Choroid plexus epithelial cell (primary cell): Measurements from ENCODE around the gene SORCS1.

Source experiments
- DNase-seq: peaks from one replicate; pipeline ENCODE4 v3.0.0-alpha.2; 2010; ENCODE audit warnings: low read depth
- H3K4me3 ChIP-seq: 2 replicates; pipeline ENCODE4 v1.5.1; 2011; ENCODE audit warnings: low read depth, mild to moderate bottlenecking, control low read depth, low read length, moderate library complexity
- TF ChIP-seq, protein P1 (sequence below): conservative IDR thresholded peaks from 2 replicates; pipeline ENCODE4 v1.5.1; 2011; ENCODE audit warnings: low read depth, mild to moderate bottlenecking, control low read depth, inconsistent platforms, low read length, moderate library complexity

Gene SORCS1

DNA sequence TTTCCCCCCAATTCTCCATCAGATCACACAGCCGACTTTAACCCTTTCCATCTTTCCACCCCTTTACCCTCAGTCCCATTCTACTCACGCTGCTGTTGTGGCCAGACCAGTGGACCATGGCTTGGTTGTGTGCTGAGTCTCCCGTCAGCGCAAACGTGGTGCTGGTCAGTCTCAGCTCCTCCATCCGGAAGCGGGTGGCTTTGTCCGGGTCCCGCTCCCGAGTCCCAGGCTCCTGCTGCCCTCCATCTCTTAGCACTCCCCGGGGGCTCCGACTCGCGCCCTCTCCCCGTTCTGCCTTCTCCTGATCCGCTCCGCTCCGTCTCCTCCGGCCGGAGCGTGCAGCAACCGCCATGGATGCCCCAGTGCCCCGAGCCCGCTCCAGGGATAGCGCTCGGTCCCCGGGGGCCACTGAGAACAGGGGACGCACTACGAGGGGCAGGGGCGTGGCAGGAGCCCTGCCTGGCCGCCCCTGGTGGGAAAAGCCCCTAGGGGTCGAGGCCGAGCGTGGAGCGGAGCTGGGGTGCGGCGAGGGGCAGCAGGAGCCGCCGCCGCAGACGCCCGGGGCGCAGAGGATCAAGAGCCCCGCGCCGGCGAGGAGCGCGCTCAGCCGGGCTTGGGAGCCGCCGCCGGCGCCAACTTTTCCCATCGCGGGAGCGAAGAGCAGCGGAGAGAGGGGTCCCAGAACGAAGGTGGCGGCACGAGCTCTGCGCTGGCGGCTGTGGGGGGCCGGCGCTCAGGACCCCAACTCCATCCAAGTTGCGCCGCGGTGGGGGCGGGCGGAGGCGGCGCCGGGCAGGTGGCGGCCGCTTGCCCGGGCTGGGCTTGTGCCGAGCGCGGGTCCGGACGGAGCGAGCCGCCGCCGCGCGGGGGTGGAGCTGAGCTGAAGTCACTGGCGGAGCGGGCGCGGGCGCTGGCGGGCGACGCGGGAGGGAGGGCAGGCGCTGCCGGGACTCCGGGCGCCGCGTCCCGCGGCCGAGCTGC, at the start of gene SORCS1:
TSS of gene SORCS1 (minus strand) at position 826 of the 981 bp plus-strand sequence.
- TF ChIP-seq, protein P1, sequence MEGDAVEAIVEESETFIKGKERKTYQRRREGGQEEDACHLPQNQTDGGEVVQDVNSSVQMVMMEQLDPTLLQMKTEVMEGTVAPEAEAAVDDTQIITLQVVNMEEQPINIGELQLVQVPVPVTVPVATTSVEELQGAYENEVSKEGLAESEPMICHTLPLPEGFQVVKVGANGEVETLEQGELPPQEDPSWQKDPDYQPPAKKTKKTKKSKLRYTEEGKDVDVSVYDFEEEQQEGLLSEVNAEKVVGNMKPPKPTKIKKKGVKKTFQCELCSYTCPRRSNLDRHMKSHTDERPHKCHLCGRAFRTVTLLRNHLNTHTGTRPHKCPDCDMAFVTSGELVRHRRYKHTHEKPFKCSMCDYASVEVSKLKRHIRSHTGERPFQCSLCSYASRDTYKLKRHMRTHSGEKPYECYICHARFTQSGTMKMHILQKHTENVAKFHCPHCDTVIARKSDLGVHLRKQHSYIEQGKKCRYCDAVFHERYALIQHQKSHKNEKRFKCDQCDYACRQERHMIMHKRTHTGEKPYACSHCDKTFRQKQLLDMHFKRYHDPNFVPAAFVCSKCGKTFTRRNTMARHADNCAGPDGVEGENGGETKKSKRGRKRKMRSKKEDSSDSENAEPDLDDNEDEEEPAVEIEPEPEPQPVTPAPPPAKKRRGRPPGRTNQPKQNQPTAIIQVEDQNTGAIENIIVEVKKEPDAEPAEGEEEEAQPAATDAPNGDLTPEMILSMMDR, result no peak
- no peak for DNase-seq
- no peak within 1 kb of the TSS for H3K4me3 ChIP-seq

DNA sequence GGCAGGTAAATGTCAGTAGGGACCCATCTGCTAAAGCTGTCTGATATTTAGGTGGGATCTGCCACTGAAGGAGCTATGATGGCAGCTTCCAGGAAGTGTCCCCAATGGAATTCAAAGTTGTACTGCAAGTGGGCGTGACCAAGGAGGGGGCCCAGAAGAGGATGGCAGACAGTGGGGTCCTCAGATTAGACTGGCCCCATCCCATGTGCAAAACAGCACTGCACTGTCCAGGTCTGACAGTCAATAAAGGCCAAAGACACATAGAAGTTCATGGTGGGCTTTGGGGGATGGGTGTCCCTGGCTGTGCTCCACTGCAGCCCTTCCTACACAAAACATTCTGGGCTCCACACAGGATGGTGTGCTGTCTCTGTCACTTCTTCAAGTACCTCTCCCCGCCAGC, 49.8 kb upstream of the SORCS1 start:
- H3K4me3 ChIP-seq, result no peak overlapping the region
- TF ChIP-seq, protein P1, result no peak
- no peak for DNase-seq

DNA sequence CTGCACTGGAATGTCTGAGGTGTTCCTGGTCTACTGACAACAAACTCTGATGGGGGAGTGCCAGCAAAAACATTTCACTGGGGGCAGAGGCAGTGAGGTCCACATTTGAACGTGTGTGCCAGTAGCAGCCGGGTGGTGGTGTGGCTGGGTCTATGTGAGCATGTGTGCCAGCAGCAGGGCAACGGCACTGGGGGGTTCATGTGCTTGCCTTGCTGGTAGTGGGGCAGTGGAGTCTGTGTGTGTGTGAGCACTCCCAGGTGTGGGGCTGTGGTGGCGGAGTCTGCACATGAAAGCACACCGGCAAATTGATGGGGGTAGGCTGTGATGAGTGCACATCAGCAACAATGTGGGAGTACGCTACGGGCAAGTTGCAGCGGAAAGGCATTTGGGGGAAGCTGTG, 49.4 kb upstream of the SORCS1 start:
- H3K4me3 ChIP-seq, result no peak overlapping the region
- TF ChIP-seq, protein P1, result no peak
- no peak for DNase-seq

DNA sequence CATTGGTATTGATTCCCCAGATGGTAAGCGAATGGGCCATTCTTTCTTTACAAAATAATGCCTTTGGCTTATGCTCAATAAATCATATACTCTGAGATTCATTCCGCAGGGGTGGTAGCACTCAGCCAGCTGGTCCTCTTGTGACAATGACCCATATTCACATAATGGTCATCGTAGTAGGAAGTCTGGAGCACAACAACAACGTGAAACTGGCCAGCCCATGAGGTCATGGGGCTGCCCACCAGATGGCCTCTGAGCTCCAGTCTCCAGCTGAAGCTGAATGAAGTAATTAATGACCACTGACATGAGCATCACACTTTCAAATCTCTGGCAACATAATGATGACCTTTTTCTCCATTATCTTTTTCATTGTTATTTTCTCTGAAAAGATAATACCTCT, 42.3 kb upstream of the SORCS1 start:
- no peak overlapping the region for H3K4me3 ChIP-seq
- TF ChIP-seq, protein P1, result no peak
- DNase-seq, result no peak

DNA sequence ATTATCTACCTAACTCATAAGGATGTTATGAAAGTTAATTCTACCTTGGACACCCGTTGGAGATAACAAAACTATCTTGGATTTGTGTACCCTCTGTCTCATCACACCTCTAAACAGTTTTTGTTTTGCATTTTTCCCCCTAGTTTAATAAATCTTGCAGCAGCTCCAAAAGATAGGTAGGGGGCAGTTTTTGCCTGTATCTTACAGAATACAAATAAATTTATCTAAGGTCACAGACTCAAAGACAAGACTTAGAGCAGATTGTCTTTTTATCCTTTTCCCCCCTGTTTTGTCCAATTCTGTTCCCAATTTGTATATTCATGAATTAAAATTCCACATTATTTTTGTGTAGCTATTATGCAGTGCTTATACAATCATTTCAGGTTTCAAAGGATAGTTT, 5.0 kb upstream of the SORCS1 start:
- TF ChIP-seq, protein P1, result no peak
- H3K4me3 ChIP-seq, result no peak overlapping the region
- DNase-seq, result no peak

DNA sequence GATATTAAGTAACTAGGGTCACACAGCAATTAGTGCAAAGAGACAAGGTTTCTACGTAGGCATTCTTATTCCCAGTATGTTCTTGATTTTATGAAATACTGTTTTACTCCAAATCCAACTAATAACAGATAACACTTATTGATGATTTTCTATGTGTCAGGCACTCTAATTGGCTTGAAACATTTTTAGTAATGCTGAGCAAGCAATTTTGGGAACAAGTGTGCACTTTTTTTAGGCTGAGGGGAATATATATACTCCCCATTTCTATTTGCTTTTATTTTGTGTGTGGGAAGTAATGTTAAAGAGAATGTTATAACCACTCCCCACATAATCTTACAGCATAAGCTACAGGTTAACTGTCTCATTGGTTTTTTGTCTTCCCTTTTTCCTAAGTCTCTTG, 4.2 kb upstream of the SORCS1 start:
- TF ChIP-seq, protein P1, result no peak
- H3K4me3 ChIP-seq, result no peak overlapping the region
- DNase-seq, result no peak

DNA sequence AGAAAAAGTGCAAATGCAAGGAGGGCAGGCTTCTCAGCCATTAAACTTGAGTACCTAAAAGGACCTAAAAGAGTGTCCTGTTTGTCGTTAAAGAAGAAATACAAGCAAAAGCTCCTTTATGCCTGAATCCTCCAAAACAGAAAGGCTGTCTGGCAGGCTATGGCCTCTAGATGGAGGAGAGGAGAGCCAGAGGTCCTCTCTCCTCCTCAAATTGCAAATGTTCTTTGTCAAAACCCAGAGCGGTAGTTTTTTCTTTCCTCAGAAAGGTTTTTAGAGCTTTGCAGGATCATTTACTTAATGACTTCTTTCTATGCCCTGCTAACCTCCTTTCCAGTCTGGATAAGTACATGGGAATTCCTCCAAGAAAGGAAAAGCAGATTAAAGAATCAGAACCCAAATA, 1.9 kb upstream of the SORCS1 start:
- no peak overlapping the region for H3K4me3 ChIP-seq
- DNase-seq, result no peak

More for the DNA sequence above, 1.9 kb upstream of the SORCS1 start:
- TF ChIP-seq, protein P1, result no peak
